Stimulated activated CD4-positive, alpha-beta T cell treated with anti-CD3 and anti-CD28 coated beads, TNF-alpha, amount 100 ng/mL, for 24 hours (primary cell): ENCODE results near the gene MPPED2.

ENCODE experiments used
- DNase-seq, 3 experiments: peaks; one replicate each; pipeline ENCODE4 v3.0.0-alpha.2; 2020; ENCODE audit warnings: low read depth in 3 of 3

MPPED2 gene

DNA sequence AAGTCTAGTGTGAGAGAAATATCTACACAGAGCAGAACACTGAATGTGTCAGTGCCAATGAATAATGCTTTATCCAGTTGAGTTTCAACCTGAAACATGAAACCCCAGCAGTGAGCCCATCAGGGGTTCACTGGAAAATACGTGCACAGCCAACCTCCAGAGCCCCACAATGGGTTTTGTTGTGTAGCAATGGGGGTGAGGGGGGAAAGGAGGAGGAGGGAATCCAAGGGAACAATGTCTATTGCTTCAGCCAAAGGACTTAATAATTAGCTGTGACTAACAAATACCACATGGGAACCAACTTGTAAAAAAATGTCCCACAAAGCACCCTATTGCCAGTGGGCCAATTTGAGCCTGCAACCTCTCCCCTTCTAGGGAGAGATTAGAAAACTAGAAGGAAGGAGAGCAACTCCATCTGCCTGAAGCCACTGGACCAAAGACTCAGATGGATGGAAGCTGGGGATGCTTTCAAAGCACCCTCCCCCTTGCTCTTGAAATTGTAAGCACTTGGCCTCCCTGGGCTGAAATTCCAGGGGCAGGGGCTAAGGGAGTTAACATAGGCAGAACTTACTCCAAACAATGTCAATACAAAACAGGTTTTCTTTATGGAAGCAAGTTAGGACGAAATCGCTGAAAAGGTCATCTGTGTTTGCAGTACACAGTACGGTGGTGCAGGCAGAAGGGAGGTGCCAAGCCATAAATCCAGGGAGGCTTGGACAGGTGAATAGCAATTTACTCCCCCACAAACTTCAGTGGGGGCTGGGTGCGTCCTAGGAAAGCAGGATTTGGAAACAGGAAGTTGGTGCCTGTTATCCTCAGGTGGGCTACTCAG, 163.5 kb downstream of the MPPED2 start:
- no peak for DNase-seq

DNA sequence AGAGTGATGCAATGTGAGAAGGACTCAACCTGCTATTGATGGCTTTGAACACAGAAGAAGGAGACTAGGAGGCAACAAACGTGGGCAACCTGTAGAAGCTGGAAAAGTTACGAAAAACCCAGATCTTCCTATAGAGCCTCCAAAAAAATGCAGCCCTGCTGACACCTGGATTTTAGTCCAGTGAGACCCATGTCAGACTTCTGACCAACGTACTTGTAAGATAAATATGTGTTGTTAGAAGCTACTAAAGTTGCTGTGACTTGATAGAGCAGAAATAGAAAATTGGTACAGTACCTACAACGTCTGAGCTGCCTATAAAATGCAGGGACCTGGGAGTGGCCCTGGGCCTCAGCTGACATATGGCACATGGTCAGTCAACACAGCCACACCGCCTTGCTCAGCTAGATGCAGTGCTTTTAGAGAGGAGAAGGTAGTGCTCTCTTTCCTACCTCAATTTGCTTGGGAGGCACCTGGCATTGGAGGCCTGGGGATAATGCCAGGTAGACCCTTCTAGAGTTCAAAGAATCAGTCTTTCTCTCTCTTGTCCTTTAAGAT, 165.8 kb downstream of the MPPED2 start:
- DNase-seq: no peak

DNA sequence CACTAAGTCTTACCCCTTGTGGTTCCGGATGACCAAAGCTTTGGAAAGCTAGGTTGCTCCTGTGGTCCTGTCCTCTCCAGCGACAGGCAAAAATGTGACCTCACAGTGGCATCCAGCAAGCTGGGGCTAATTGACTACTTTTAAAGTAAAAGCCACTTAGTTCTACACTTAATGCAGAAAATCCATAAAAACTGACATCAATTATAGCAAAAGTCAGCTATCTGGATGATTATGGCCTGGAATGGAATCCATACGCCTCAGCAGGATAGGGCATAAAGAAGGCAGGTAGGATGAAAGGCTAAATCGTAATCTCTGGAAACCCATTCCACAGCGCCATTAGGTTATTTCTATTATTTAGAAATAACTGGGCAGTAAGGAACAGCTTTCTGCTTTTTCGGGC, 171.3 kb downstream of the MPPED2 start:
- DNase-seq: no peak

DNA sequence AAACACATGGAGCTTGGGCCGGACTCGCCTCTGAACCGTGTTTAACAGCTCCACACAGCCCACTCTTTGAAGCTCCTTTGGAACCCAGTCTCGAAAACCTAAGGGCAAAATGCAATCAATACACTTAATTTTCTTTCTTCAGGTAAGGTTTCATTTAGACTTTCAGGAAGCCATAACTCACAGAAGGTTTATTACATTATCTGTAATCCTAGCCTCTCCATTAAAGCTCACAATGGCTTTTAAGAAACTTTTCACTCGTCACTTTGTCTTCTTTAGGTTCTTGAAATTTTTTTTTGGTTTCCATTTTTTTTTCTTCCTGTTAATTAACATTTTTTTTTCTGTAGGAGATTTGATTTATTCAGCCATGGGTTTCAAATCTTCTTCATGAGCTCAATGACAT, 171.9 kb downstream of the MPPED2 start:
- no peak for DNase-seq

DNA sequence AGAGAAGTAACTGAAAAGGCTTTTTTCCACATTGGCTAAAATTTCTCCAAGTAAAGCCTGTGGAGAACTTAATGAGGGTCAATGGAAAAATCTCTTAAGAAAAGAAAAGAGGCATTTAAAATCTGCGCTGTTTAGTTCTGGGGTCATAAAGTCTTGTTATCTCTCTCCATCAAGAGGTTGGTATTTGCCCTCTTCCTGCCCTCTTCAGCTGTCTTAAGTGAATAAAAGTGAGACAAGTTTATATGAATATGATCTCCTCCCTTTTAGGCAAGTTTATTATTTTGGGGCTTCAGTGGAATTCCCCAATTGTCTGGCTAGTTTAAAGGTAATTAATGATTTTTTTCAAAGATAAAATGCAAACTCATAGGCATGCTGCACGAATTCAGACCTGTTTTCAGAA, 173.6 kb downstream of the MPPED2 start:
- no peak for DNase-seq

DNA sequence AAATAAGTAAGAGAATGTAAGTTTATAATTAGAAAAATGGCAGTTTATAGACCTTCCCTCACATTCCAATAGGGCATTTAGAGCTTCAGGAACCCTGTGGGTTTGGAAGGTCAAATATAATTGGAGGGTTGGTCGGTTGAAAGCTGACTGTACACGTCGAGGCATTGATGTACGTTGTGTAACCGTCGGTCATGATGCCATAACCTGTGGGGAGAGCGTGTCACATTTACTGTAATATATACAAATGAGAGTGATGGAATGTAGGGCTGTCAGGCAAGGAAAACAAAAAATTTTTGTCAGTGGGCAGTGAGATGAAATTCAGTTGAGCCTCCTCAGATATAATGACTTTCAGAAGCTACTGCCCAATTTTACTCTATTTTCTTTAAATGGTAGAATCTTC, 174.8 kb downstream of the MPPED2 start:
- DNase-seq: no peak

DNA sequence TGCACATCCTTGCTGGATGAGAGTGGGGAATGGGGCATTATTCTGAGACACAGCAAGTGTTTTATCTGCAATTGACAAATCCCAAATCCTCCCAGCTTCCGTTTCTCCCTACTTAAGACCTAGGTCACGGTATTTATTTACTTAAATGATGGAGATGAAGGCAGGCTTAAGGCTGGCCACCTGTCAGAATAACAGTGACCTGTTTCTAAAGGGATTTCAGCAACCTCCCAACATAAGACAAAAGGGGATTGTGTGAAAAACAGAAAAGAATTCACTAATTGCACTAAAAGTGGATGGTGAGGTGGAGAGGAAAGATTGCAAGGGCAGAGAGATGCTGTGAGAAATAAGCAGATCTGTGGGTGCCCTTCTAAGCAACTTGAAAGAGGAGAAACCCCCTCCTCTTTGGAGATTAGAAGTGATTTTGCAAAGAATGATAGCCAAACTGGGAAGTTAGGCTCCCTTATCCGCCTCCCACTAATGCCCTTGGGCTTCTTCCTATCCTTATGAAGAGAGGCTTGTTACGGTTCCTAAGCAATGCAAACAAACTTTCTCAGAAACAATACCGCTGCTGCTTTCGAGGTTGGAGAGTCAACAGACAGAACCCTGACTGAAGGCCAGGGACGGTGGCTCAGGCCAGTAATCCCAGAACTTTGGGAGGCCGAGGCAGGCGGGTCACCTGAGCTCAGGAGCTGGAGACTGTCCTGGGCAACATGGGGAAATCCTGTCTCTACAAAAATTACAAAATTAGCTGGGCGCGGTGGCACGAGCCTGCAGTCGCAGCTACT, 179.0 kb downstream of the MPPED2 start:
- no peak for DNase-seq

DNA sequence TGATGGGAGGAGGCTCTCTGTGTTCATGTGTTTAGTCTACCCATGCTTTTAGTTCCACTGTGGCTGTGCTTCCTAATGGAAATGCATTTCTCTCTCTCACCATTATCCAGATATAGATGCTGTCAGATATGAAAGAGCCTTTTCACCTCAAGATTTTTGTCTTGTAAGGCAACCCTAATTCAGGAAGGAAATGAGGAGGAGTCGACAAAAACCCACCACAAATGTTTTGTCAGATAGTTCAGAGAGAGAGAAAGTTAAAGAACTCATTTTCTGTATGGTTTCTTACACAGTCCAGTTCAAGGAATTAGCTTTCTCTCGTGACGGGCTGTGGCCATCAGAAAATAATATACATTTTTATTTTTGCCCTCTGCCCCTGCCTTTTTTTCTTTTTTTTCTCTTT, 180.8 kb downstream of the MPPED2 start:
- DNase-seq: no peak

DNA sequence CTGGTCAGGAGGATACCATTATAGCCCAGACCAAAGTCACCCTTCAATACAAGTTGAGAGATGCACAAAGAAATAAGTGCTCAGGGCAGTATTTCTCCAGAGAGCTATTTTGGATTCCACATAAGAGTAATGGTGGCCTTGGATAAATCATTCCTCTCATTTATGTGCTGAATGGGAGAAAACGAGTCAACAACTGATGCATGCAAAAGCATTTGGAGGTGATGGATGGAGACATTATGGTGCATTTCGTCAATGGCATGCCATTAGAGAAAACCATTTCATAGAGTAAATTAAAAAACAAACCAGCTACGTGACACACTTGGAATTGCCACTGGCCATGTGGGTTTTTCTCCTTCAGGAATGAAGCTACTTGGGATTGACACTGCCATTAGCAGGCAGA, 182.0 kb downstream of the MPPED2 start:
- DNase-seq: no peak

DNA sequence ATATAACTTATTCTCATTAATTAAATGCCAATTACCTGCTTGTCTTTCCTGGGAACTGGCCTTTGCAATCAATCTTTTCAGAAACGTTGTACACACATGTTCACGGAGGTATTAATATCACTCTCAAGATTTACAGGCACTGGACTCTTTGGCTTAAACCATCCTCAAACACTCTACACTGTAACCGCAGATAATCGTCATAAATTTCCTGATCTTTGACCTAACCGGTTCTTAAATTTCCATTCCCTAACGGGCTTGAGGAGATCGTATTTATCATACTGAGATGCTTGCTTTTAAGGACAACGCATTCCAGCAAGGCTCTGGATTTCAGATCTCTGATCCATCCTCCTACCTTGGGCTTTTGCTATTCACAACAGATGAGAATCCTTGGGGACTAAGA, 190.4 kb downstream of the MPPED2 start:
- DNase-seq: no peak

DNA sequence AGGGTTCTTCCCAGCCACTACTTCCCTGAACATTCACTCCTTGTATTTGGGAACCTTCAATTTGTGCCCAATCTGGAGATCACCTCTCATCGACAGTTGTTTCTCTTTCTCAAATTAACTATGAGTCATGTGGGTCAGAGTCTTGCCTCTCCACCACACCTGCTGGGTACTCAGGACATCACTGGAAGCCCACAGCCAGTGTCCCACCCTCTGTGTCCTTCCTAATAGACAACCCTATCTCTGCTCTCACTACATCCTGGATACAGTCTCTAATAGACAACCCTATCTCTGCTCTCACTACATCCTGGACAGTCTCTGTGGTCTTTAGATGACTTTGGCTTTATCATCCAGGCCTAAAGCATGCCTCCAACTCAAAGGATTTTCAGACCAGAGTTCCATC, 193.1 kb downstream of the MPPED2 start:
- no peak for DNase-seq

DNA sequence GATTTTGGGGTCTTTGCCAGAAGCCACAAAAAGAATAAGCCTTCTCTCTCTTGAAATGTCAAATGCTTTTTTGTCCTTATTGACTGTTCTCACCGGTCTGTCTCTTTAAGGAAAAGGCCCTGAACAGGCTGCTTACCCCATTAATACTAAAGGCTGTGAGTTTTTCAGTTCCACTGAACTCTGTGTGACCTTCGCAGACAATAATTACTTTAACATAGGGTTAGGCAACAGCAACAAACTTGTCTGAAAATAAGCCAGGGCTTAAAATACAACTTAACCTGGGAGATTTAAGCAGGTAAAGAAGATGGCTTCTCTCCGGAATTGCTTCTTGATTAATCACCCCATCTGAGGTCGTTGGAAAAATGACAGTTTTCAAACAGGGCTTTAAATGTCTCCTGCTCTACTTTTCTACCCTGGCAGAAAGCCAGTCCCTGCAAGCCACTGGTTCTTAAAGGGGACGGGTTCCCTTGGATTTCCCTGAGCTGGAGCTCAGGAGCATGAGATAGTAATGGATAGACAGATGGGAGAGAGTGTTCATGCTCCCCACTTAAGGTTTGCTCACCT, 193.8 kb downstream of the MPPED2 start:
- DNase-seq: no peak

DNA sequence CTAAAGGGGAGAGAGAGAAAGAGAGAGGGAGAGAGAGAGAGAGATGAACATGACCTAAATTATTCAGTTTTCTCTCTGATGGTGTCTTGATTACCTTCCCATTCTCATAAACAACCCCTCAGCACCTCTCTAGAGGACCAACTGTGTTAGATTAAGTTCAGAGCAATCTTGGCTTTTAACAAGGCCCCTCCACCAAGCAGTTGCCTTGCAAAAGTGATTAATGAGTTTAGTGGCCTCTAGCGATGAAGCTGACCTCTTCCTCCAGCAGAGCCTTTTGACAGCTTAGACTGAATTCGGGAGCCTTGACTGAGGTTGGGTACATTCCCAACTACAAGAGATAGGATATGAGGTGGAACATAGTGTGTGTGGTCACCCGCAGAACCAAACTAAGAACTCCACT, 197.2 kb downstream of the MPPED2 start:
- no peak for DNase-seq

DNA sequence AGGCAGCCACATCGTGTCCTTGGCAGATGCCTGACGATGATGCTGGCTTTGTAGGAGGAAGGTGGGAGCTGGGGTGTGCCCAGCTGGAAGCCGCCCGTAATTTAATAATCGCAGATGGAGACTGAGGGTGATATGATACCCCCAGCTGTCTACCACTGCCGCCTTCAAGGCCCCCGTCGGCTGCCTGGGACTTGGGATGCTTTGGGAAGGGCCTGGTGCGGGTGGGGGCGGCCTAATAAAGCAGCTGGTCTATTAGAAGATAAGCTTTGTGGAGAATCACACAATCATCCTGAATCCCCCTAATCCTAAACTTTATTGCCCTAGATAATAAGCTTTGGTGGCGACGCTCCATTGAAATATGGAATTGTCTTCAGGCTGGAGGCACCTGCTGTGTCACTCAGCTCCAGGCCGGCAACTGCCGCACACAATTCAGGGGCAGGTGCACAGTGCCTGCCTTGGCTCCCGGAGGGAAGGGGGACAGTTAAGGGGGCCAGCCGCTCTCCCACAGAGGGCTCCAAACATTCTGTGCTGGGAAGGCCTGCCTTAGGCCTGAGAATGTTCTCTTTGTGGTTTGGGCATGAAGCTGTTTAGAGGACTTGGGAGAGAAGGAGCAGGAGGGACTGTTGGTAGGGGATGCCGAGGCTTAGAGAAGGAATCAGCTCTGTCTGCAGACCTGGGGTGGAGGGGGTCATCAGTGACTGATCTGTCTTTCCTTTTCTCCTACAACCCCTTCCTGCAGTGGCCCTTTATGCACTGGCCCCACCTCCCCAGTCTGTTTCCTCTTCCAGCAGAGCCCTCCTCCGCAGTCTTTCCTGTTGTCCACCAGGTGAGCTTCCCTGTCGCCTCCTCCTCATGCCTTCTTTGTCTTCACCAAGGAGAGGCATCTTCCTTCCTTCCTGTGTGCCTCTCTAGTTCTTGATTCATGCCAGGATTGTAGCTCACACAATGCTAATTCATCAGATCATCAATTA, 198.0 kb downstream of the MPPED2 start:
- no peak for DNase-seq

DNA sequence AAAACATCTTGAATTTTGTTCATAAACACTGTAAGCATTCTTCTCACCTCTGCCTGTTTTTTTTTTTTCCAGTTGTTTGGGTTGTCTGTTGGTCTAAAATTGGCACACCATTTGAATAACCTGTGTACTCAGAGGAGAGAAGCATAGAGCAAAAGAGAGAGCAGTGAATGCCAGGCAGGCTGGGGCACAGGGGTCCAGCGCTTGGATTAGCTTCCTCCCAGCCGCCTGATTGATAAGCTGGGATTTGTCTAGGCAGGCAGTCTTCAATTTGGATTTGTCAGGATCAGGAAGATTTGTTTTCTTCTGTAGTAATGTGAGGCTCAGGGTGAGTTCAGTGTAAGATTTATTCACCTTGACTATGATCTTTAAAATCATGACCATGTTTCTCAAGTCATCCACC, 204.3 kb downstream of the MPPED2 start:
- no peak for DNase-seq

DNA sequence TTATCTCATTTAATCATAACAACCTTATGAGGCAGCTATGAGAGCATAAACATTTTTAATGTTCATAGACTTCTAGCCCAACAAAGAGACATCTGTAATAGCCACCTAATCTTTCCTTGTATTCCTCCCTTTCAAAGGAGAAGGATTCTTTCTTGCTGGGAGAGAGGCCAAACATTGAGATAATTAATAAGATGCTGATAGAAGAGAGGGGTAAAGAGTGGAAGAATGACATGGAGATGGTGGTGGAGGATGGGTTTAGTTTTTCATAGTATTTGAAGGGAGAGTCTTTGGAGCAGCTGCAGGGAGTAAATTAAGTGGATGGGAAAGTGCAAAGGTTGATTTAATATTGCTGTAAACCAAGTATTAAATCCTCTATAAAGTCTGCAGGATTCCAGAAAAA, 205.3 kb downstream of the MPPED2 start:
- DNase-seq: no peak

DNA sequence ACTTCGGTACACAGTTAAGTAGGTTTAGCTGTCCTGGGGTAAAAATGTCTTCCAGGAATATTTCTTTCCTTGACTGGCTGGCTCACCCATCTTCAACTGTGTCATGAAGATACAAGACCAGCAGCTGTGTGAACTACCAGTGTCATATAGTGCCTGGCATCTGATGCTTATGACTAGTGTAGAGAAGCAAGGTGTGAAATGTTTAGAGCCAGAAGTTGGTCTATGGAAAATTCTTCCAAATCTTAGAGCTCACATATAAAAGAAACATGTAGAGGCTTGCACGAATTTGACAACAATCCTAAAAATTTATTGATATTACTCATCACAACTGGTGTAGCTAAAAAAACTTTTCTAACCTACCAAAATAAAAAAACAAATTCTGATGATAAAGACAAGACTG, 208.8 kb downstream of the MPPED2 start:
- no peak for DNase-seq

DNA sequence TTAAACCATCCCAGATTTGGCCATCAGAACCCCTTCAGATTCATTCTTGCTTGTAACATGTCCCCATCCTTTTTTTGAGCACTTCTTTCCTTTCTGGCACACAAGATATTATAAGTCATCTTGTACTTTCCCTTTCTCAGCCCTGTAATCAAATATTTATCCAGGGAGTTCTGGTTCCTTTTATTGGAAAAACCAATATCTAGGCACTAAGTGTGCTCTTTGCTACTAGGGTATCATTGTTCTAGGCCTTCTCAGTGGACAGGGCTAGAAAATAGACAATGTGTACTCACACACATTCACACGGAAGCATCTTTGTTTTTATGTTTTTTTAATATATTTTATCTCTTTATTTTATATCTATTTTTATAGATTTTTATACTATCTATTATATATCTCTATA, 216.0 kb downstream of the MPPED2 start:
- DNase-seq: no peak

DNA sequence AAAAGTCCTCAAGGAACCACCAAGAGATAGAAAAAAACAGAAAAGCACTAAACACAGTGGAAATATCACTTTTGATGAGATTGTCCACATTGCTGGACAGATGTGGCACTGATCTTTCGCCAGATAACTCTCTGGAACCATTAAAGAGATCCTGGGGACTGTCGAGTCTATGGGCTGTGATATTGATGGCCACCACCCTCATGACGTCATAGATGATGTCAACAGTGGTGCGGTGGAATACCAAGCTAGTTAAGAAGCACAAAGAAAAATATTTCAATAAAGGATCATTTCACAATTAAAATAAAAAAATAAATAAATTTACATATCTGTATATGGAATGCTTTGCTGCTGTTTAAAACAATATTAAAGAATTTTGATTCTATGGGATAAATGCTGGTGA, 217.8 kb downstream of the MPPED2 start:
- no peak for DNase-seq

DNA sequence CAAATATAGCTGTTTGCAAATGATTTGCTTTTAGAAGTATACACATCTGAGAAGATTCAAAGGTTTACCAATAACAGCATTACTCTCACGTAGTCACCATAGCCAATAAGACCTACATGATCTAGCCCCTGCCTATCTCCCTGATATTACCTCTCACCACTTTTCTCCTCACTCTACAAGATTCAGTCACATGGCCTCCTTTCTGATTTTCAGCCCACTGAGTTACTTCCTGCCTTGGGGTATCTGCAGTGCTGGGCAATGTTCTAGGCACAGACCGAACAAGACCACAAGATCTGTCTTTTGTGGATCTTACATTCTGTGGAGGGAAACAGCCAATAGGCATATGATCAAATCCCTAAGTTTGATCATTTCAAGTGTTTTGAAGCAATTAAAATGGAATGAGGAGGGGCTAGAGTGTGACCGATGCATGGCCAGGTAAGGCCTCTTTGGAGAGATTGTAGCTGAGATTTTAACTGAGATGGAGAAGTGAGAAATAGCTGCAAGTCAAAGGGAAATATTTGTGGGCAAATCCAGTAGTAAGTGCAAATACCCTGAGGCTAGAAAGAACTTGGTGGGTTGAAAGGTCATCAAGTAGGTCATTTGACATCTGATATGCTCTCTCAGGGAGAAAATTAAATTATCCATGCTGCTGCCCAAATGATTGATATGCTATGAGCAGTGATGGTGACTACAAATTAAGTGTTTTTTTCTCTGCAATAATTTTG, 220.2 kb downstream of the MPPED2 start:
- DNase-seq: no peak
